PC-9 (cell line): ENCODE data around the gene HMX1.

ENCODE experiments used
- EZH2 ChIP-seq: fragments of 200-600 bp; sonication (generic); IDR thresholded peaks from 2 replicates; pipeline ENCODE4 v1.8.0; 2017; ENCODE audit warnings: antibody characterized with exemption, low read depth
- TF ChIP-seq, protein P1 (sequence below): fragments of 200-600 bp; sonication (generic); conservative IDR thresholded peaks from 2 replicates; pipeline ENCODE4 v1.6.1; 2017; ENCODE audit warnings: mixed run types, antibody characterized with exemption, mild to moderate bottlenecking, moderate library complexity

- TF ChIP-seq, protein P1, sequence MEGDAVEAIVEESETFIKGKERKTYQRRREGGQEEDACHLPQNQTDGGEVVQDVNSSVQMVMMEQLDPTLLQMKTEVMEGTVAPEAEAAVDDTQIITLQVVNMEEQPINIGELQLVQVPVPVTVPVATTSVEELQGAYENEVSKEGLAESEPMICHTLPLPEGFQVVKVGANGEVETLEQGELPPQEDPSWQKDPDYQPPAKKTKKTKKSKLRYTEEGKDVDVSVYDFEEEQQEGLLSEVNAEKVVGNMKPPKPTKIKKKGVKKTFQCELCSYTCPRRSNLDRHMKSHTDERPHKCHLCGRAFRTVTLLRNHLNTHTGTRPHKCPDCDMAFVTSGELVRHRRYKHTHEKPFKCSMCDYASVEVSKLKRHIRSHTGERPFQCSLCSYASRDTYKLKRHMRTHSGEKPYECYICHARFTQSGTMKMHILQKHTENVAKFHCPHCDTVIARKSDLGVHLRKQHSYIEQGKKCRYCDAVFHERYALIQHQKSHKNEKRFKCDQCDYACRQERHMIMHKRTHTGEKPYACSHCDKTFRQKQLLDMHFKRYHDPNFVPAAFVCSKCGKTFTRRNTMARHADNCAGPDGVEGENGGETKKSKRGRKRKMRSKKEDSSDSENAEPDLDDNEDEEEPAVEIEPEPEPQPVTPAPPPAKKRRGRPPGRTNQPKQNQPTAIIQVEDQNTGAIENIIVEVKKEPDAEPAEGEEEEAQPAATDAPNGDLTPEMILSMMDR = no peak
- TF ChIP-seq EZH2 = no peak
Measured at GRCh38 chr4:8904666-8905065, 33.0 kb upstream of the HMX1 start.
